Measurements from ENCODE around the gene KIF26B. TPM values are rescaled to one million over a fixed set of nuclear protein-coding genes. Genes with fewer than 3 reads are reported as not detected.

Gene KIF26B
- total and polyA plus RNA-seq, 7 donors, result 0.01 to 0.32 (median 0.06) TPM

- intact Hi-C loops (cut with DNase I), result no loop called here
- DNase-seq (no peak), ATAC-seq (no peak)
Measured at GRCh38 chr1:245378311-245378722, 223.5 kb downstream of the KIF26B start.

GRCh38 chr1:245378745-245379144 lies 224.0 kb downstream of the KIF26B start:
- Histone ChIP-seq H3K27me3 (ENCODE audit: insufficient read depth in 3 of 3, low read length in 2 of 3) (no peaks in the 10 kb centered on the region), H3K27ac (no peak overlapping the region), H3K9me3 (no peaks in the 10 kb centered on the region), H3K4me1 (no peaks in the 10 kb centered on the region), H3K36me3 (ENCODE audit: insufficient read depth in 1 of 2, low read depth in 1 of 2) (no peaks in the 10 kb centered on the region), H3K4me3 (no peak overlapping the region)
- DNase-seq, result no peak
- no peak for TF ChIP-seq CTCF (IDR thresholded peaks at IDR 0.05)
- WGBS, 3 donors, result 94 to 97% (median 95%) methylated on average over 5 of the region's 5 CpGs
- ATAC-seq, result no peak
- intact Hi-C loops (cut with DNase I), result no loop called here

More at GRCh38 chr1:245378311-245378722, 223.5 kb downstream of the KIF26B start:
- H3K36me3 ChIP-seq (ENCODE audit: insufficient read depth in 1 of 2, low read depth in 1 of 2), result no peaks in the 10 kb centered on the region
- H3K27me3 ChIP-seq (ENCODE audit: insufficient read depth in 3 of 3, low read length in 2 of 3), result no peaks in the 10 kb centered on the region
- no peaks in the 10 kb centered on the region for H3K9me3 ChIP-seq
- 24 to 37% (median 30%) methylated on average over 2 of the region's 2 CpGs for WGBS, 3 donors
- H3K4me3 ChIP-seq, result no peak overlapping the region
- no peak overlapping the region for H3K27ac ChIP-seq
- TF ChIP-seq CTCF (IDR thresholded peaks at IDR 0.05), result no peak
- no peaks in the 10 kb centered on the region for H3K4me1 ChIP-seq

DNA sequence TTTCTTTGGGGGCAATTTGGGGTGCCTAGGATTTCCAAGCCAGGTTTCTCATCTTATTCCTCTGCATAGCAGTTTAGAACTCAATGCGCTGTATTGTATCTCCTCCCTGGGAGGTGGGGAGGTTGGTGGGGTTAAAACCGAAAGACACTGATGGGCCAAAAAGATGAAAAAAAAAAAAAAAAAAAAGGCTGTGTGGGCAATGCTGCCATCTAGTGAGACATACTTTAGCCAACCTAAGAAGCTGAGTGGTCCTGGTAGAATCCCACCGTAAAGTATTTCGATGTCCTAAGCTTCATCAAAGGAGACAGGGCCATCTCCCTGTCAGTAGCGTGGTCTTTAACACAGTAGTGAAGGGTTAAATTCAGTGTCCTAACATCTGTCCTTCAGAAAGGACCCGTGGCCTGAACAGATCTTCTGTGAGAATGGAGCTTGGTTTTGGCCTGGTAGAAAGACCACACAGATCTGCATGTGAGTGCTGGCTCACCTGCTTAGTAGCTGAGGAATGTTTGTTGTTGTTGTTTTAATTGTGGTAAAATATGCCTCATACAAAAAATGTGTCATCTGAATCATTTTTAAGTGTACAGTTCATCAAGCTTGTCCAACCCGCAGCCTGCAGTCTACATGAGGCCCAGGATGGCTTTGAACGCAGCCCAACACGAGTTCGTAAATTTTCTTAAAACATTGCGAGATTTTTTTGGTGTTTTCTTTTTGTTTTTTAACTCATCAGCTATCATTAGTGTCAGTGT lies 226.2 kb downstream of the KIF26B start:
- peak; percentile 18 for TF ChIP-seq CTCF (IDR thresholded peaks at IDR 0.05)
- no peak overlapping the region for H3K27ac ChIP-seq
- no peak overlapping the region for H3K4me3 ChIP-seq
- 77 to 81% (median 78%) methylated on average over 11 of the region's 11 CpGs for WGBS, 3 donors
- H3K4me1 ChIP-seq, result no peaks in the 10 kb centered on the region
- DNase-seq, result no peak
- intact Hi-C loops (cut with DNase I), result loop anchor here in 1 of 2 donors (2.0 kb wide), 1 partner anchor 228 kb away; no protein-coding TSS in a partner anchor
- no peak for ATAC-seq
- peaks cover 0 to 3% (median 0%) of the 10 kb centered on the region in 3 donors for H3K27me3 ChIP-seq (ENCODE audit: insufficient read depth in 3 of 3, low read length in 2 of 3)
- no peaks in the 10 kb centered on the region for H3K36me3 ChIP-seq (ENCODE audit: insufficient read depth in 1 of 2, low read depth in 1 of 2)
- H3K9me3 ChIP-seq, result no peaks in the 10 kb centered on the region

DNA sequence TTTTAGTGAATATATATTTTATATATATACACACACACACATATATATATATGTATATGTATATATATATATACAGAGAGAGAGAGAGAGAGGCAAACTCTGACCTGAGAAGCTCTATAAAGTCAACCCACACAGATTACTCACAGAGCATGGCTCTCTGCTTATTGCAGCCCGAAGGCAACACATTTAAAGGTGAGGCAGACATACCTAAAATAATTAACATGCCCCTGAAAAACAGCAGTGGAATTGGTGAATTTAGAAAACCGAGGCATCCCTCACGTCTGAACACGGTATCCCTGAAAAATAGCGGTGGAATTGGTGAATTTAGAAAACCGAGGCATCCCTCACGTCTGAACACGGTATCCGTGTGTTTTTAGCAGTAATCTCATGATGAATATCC lies 228.2 kb downstream of the KIF26B start:
- Histone ChIP-seq H3K36me3 (ENCODE audit: insufficient read depth in 1 of 2, low read depth in 1 of 2) (no peaks in the 10 kb centered on the region), H3K27ac (no peak overlapping the region), H3K9me3 (no peaks in the 10 kb centered on the region), H3K4me1 (no peaks in the 10 kb centered on the region), H3K27me3 (ENCODE audit: insufficient read depth in 3 of 3, low read length in 2 of 3) (peaks cover 0 to 3% (median 0%) of the 10 kb centered on the region in 3 donors), H3K4me3 (no peak overlapping the region)
- WGBS, 3 donors, result 81 to 86% (median 83%) methylated on average over 9 of the region's 9 CpGs
- ATAC-seq, result no peak
- intact Hi-C loops (cut with DNase I), result no loop called here
- DNase-seq, result no peak
- TF ChIP-seq CTCF (IDR thresholded peaks at IDR 0.05), result no peak
